GM23338 (cell line): Measurements from ENCODE around the gene SLC26A11. TPM values are rescaled to one million over a fixed set of nuclear protein-coding genes. Genes with fewer than 3 reads are reported as not detected.

Experiments
- ATAC-seq: fragments of 200-7000 bp; cut with Tn5 transposase; 3 replicates; pipeline ENCODE4 v1.9.1; 2020
- DNase-seq: peaks from one replicate; pipeline ENCODE4 v3.0.0-alpha.2; 2015; ENCODE audit warnings: low spot score
- H2AFZ ChIP-seq: fragments of 200-600 bp; sonication (generic); 2 replicates; pipeline ENCODE4 v1.8.0; 2016; ENCODE audit warnings: antibody characterized with exemption, mild to moderate bottlenecking, moderate library complexity
- H3F3A ChIP-seq: fragments of 200-600 bp; sonication (generic); replicated peaks from 2 replicates; pipeline ENCODE4 v1.8.0; 2017; ENCODE audit warnings: antibody characterized with exemption, mixed run types, low read depth
- H3K27ac ChIP-seq: fragments of 200-600 bp; sonication (generic); 2 replicates; pipeline ENCODE4 v1.6.1; 2016; ENCODE audit warnings: low read depth
- H3K27me3 ChIP-seq: fragments of 200-600 bp; sonication (generic); 2 replicates; pipeline ENCODE4 v1.8.0; 2016; ENCODE audit warnings: mild to moderate bottlenecking, mixed run types, moderate library complexity; ENCODE audit not compliant: insufficient read depth
- H3K36me3 ChIP-seq: fragments of 200-600 bp; sonication (generic); 2 replicates; pipeline ENCODE4 v1.8.0; 2016; ENCODE audit warnings: mild to moderate bottlenecking; ENCODE audit not compliant: insufficient read depth
- H3K4me1 ChIP-seq: fragments of 200-600 bp; sonication (generic); 2 replicates; pipeline ENCODE4 v1.8.0; 2016; ENCODE audit warnings: mild to moderate bottlenecking, moderate library complexity; ENCODE audit not compliant: insufficient read depth
- H3K4me2 ChIP-seq: fragments of 200-600 bp; sonication (generic); 2 replicates; pipeline ENCODE4 v1.7.1; 2017; ENCODE audit warnings: mixed run types
- H3K4me3 ChIP-seq: fragments of 200-600 bp; sonication (generic); 2 replicates; pipeline ENCODE4 v1.6.1; 2016; ENCODE audit warnings: mixed run types
- H3K79me2 ChIP-seq: fragments of 200-600 bp; sonication (generic); replicated peaks from 2 replicates; pipeline ENCODE4 v1.8.0; 2017; ENCODE audit warnings: mild to moderate bottlenecking; ENCODE audit not compliant: insufficient read depth
- H3K9me2 ChIP-seq: fragments of 200-600 bp; sonication (generic); 2 replicates; pipeline ENCODE4 v1.8.0; 2017; ENCODE audit not compliant: insufficient read depth
- H4K20me1 ChIP-seq: fragments of 200-600 bp; sonication (generic); replicated peaks from 2 replicates; pipeline ENCODE4 v1.8.0; 2017; ENCODE audit warnings: mild to moderate bottlenecking; ENCODE audit not compliant: insufficient read depth
- H3K27ac Mint-ChIP-seq: 2 replicates; pipeline ENCODE4 v1.8.0; 2020; ENCODE audit warnings: inconsistent platforms, mild to moderate bottlenecking, moderate library complexity, mixed read lengths
- H3K27me3 Mint-ChIP-seq: 3 replicates; pipeline ENCODE4 v1.8.0; 2022; ENCODE audit warnings: low read depth, mild to moderate bottlenecking, moderate library complexity, mixed read lengths, inconsistent platforms; ENCODE audit not compliant: insufficient read depth, poor library complexity
- H3K36me3 Mint-ChIP-seq: 3 replicates; pipeline ENCODE4 v1.8.0; 2021; ENCODE audit warnings: low read depth, mild to moderate bottlenecking, inconsistent platforms, moderate library complexity, mixed read lengths
- H3K4me1 Mint-ChIP-seq: 3 replicates; pipeline ENCODE4 v1.8.0; 2020; ENCODE audit warnings: mild to moderate bottlenecking, inconsistent platforms, mixed read lengths
- H3K4me3 Mint-ChIP-seq: 3 replicates; pipeline ENCODE4 v1.8.0; 2021; ENCODE audit warnings: moderate library complexity, mild to moderate bottlenecking, inconsistent platforms, mixed read lengths
- H3K9me3 Mint-ChIP-seq: 3 replicates; pipeline ENCODE4 v1.8.0; 2020; ENCODE audit warnings: moderate library complexity, mild to moderate bottlenecking, inconsistent platforms, mixed read lengths
- CREB1 ChIP-seq: fragments of 250-450 bp; sonication (Bioruptor Pico); IDR thresholded peaks from 2 replicates; pipeline ENCODE4 v1.5.0; 2020; ENCODE audit warnings: low read depth, mild to moderate bottlenecking, moderate library complexity
- EZH2 ChIP-seq: fragments of 200-600 bp; sonication (generic); IDR thresholded peaks from one replicate; pipeline ENCODE4 v1.8.0; 2017; ENCODE audit warnings: antibody characterized with exemption, mild to moderate bottlenecking, low read depth; ENCODE audit not compliant: unreplicated experiment
- EZH2phosphoT487 ChIP-seq: fragments of 200-600 bp; sonication (generic); IDR thresholded peaks from one replicate; pipeline ENCODE4 v1.8.1; 2018; ENCODE audit warnings: antibody characterized with exemption; ENCODE audit not compliant: unreplicated experiment
- JUNB ChIP-seq: IDR thresholded peaks from one replicate; pipeline ENCODE4 v1.6.1; 2016; ENCODE audit warnings: antibody characterized with exemption; ENCODE audit not compliant: unreplicated experiment
- POLR2AphosphoS5 ChIP-seq: IDR thresholded peaks from 2 replicates; pipeline ENCODE4 v1.6.1; 2016; ENCODE audit warnings: antibody characterized with exemption, low read depth
- REST ChIP-seq: IDR thresholded peaks from one replicate; pipeline ENCODE4 v1.6.1; 2018; ENCODE audit warnings: antibody characterized with exemption; ENCODE audit not compliant: unreplicated experiment
- STAT1 ChIP-seq: IDR thresholded peaks from one replicate; pipeline ENCODE4 v1.6.1; 2016; ENCODE audit warnings: antibody characterized with exemption; ENCODE audit not compliant: unreplicated experiment
- ZNF114 ChIP-seq: fragments of 250-450 bp; sonication (Bioruptor Pico); IDR thresholded peaks from 2 replicates; pipeline ENCODE4 v1.5.0; 2020; ENCODE audit warnings: mild to moderate bottlenecking, moderate library complexity
- ZNF331 ChIP-seq: fragments of 250-450 bp; sonication (Bioruptor Pico); IDR thresholded peaks from 2 replicates; pipeline ENCODE4 v1.5.0; 2020; ENCODE audit warnings: low read depth, mild to moderate bottlenecking, moderate library complexity
- ZNF462 ChIP-seq: fragments of 250-450 bp; sonication (Bioruptor Pico); IDR thresholded peaks from 2 replicates; pipeline ENCODE4 v1.5.0; 2020; ENCODE audit warnings: mild to moderate bottlenecking, moderate library complexity
- polyA plus RNA-seq: library from polyadenylated mRNA; unstranded; fragments of >200 nt; fragmentation: Nextera tagmentation; extraction: Ambion mirVana; gene quantifications from 2 replicates; pipeline ENCODE4 v1.2.1, GENCODE V29; 2016
- total RNA-seq: library from RNA; depleted of rRNA; stranded (reverse); fragments of >200 nt; shearing (Covaris generic); gene quantifications from 2 replicates; pipeline ENCODE4 v1.2.3, GENCODE V29; 2014
- TF ChIP-seq, protein P1 (sequence below): IDR thresholded peaks from 2 replicates; pipeline ENCODE4 v1.6.1; 2016; ENCODE audit warnings: antibody characterized with exemption

Gene SLC26A11
- total and polyA plus RNA-seq, 2 experiments from 2014 or later, result 10.9 to 23.0 TPM

GRCh38 chr17:80284631-80285030 is 64.4 kb downstream of the SLC26A11 start (continued):
- no peak for TF ChIP-seq ZNF462 (CRISPR knock-in tag)
- TF ChIP-seq, protein P1, sequence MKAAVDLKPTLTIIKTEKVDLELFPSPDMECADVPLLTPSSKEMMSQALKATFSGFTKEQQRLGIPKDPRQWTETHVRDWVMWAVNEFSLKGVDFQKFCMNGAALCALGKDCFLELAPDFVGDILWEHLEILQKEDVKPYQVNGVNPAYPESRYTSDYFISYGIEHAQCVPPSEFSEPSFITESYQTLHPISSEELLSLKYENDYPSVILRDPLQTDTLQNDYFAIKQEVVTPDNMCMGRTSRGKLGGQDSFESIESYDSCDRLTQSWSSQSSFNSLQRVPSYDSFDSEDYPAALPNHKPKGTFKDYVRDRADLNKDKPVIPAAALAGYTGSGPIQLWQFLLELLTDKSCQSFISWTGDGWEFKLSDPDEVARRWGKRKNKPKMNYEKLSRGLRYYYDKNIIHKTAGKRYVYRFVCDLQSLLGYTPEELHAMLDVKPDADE, result no peak
- TF ChIP-seq CREB1 (CRISPR knock-in tag), result no peak

GRCh38 chr17:80285237-80285920 is 65.2 kb downstream of the SLC26A11 start:
- no peak overlapping the region for H3K4me3 ChIP-seq
- no peak overlapping the region for H2AFZ ChIP-seq
- no peaks in the 10 kb centered on the region for H3K27me3 ChIP-seq
- ATAC-seq, result no peak
- no peak overlapping the region for H3K4me2 ChIP-seq
- Mint-ChIP-seq H3K4me1 (peaks cover 14% of the 10 kb centered on the region), H3K9me3 (no peaks in the 10 kb centered on the region), H3K36me3 (peaks cover 35% of the 10 kb centered on the region), H3K4me3 (no peak overlapping the region), H3K27ac (no peak overlapping the region), H3K27me3 (peaks cover 4% of the 10 kb centered on the region)
- DNase-seq, result no peak
- H3K79me2 ChIP-seq, result no peaks in the 10 kb centered on the region
- no peaks in the 10 kb centered on the region for H3F3A ChIP-seq
- no peaks in the 10 kb centered on the region for H3K4me1 ChIP-seq
- no peaks in the 10 kb centered on the region for H3K9me2 ChIP-seq
- H3K36me3 ChIP-seq, result peaks cover 2% of the 10 kb centered on the region; the same call in 1 of the 2 replicates
- H4K20me1 ChIP-seq, result peaks cover 8% of the 10 kb centered on the region; the same call in 1 of the 2 replicates
- no peak overlapping the region for H3K27ac ChIP-seq
- TF ChIP-seq REST, result no peak
- no peak for TF ChIP-seq CREB1 (CRISPR knock-in tag)
- no peak for TF ChIP-seq STAT1
- no peak for TF ChIP-seq EZH2
- no peak for TF ChIP-seq JUNB
- TF ChIP-seq, protein P1, result no peak
- TF ChIP-seq EZH2phosphoT487, result no peak
- no peak for TF ChIP-seq ZNF114 (CRISPR knock-in tag)
- TF ChIP-seq ZNF331 (CRISPR knock-in tag), result no peak
- TF ChIP-seq POLR2AphosphoS5, result no peak
